ENCODE results near the gene FAM174C.

GRCh38 chr19:1266129-1266915 is 9.0 kb upstream of the FAM174C start:
- TF ChIP-seq CTCF (IDR thresholded peaks at IDR 0.05) (no peak), POLR2AphosphoS5 (IDR thresholded peaks at IDR 0.05) (peak; percentile 44 to 49), EP300 (IDR thresholded peaks at IDR 0.05) (no peak), POLR2A (IDR thresholded peaks at IDR 0.05; ENCODE audit: low read depth) (peak; percentile 7)
